GM19035 (cell line): ENCODE measurements around the gene BTG4.

Source experiments
- ATAC-seq: cut with Tn5 transposase; IDR thresholded peaks from one replicate; pipeline ENCODE4 v1.9.1; 2021; ENCODE audit not compliant: unreplicated experiment

BTG4 gene

DNA sequence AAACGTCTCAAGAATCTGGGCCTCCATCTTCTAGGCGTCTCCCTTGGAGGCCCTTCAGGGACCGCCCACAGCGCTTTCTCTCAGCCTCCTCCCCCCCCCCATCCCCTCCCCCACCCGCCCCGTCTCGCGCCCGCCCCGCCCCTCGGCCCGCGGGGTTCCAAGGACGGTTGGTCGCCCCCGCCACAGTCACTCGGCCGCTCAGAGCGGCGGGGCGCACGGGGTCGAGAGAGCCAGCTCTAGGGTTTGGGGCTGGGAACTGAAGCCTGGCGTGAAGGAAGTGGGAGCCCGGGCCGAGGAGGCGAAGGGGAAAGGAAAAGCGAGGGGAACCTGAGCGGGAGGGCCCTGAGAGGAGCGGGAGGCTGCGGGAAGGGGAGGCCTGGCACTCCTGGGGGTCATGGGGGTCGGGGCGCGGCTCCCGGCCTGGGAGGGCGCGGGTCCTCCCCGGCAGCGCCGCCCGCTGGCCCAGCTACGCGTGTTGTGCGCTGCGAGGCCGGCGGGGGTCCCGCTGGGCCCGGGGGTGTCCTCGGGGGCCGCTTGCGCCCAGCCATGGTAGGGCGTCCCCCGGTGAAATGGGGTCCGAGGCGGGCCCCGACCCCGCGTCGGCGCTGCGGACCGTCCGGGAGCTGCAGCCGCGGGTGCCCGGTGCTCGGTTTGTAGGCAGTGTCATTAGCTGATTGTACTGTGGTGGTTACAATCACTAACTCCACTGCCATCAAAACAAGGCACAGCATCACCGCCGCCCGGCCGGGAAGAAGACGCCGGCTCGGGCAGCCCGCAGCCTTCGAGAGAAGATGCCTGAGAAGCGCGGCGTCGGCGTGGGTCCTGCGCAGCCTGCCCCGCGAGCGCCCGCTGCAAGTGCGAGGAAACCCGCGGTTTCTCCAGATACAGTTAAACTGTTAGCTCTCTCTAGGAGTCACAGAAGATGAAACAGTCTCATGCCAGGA lies at the start of gene BTG4:
Gene BTG4, minus strand, starts transcription at position 91 of the 944 bp plus-strand sequence. CDS start 13,610 bp downstream, outside the sequence.
- no peak for ATAC-seq

GRCh38 chr11:111561791-111562325 lies 49.7 kb upstream of the BTG4 start:
- no peak for ATAC-seq

- ATAC-seq, result no peak
Observed at GRCh38 chr11:111561306-111561705, 49.1 kb upstream of the BTG4 start.

- ATAC-seq, result no peak
Observed at GRCh38 chr11:111560800-111561199, 48.6 kb upstream of the BTG4 start.

DNA sequence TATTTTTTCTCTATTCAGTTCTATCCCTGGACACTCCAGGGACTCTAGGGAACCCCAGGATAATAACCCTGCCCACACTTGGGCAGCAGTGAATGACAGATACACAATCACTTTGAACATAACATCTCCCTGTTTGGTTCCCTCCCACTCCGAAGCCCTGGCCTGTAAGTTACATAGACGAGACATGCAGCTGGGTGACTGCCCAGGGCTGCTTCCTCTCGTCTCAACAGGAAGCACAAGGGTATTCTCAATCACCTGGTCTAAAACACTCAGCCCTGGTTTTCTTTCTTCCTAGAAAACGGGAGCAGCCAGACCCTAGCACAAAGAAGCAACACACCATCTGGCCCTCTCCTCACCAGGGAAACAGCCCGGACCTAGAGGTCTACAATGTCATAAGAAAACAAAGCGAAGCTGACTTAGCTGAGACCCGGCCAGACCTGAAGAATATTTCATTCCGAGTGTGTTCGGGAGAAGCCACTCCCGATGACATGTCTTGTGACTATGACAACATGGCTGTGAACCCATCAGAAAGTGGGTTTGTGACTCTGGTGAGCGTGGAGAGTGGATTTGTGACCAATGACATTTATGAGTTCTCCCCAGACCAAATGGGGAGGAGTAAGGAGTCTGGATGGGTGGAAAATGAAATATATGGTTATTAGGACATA lies 47.7 kb upstream of the BTG4 start:
- no peak for ATAC-seq

DNA sequence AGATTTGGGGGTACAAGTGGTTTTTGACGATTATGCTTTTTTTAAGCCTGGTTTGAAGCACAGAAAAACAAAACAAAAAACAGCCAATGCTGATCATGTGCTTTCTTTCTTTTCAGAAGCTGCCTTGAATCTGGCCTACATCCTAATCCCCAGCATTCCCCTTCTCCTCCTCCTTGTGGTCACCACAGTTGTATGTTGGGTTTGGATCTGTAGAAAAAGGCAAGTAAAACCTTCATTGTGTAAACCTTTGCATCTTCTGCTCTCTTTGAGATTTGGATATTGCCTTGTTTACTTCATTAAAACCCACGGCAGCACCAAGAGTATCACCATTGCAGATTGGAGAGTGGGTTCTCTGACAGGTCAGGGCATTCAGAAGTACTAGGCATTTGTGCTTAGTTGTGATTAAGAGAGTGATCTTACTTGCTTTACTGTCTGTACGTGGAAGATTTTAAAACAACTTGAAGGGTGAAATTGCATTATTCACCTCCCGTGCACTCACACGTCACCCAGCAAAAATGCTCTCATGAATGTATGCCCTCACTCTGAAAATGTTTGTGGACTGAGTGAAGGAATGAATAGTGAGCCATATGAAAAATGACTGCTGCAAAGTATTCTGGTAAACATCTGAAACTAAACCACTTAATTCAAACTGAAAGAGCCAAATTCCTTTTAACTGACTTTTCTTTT lies 45.4 kb upstream of the BTG4 start:
- no peak for ATAC-seq

GRCh38 chr11:111555255-111555654 lies 43.1 kb upstream of the BTG4 start:
- ATAC-seq, result no peak

DNA sequence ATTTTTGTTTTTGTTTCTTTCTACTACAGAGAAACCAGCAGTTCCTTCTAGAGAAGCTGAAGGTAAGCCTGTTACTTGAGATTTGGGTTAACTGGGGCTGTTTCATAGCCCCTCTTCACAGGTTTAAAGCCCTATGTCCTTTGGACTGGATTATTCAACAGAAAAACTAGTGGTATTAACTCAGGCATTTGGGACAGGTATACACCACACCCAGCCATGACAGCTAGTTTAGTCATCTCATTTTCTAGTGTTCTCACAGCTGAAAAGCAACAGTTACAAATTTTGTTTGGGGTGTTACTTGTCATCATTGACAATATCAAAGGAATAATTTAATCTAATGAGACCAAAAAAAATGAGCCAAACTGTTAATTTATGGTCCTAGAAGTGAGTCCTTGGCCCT lies 42.3 kb upstream of the BTG4 start:
- ATAC-seq, result no peak

GRCh38 chr11:111550258-111550657 lies 38.1 kb upstream of the BTG4 start:
- ATAC-seq, result no peak

DNA sequence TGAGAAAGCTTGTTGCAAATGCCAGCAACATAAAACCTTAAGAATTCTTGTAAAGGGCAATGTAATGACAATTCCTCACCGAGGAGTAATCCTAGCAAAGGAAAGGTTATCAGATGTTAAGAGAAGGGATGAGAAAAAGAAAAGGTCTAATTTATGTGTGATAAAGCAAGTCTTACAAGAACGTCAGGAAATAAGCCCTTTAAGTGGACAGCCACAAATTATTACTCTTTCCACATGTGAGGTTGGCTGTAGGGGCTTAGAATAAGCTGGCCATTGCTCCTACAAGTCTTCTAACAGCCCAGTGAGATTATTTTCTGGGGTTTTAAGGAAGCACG lies 37.6 kb upstream of the BTG4 start:
- ATAC-seq, result no peak

DNA sequence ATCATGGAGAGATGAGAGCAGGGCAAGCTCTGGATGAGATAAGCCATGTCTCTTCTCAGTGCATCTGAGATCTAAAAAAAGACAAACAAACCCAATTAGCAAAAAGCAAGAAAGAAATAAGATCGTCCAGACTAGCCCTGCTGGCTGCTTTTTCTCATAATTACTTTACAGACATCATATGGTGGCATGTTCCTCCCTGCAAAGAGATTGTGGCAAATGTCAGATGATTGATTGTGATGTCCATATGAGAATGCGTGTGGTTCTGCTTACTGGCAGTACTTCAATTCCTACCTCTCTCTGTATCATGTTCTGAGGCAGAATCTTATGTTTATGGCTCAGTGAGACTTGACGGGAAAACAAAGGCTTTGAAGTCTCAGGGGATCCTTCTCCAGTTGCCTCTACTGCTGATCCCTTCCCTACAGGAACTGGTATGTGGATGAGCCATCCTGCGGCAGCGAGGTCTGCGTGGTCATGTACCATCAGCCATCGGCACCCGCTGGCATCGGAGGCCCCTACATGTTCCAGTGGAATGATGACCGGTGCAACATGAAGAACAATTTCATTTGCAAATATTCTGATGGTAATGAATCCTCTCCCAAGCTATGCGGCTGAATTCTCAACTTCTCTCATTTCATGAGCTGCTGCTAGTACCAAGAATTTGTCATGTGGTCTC lies 37.1 kb upstream of the BTG4 start:
- no peak for ATAC-seq

DNA sequence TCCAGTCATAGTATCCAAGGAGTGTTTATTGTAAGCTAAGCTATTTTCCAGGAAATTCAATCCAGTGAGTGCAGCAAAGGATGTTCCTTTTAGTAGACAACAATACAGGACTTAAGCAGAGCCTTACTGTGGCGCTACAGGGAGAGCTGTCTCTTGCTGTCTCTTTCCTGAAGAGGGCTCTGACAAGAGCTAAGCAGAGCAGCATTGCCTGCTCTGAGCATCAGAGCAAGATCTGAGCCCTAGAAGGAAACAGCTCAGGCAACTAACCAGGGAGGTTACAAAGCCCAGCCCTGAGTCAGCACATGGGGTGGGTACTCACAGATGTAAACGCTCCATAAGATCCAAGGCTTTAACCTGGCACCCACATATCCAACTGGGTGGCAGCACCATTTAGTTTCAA lies 36.3 kb upstream of the BTG4 start:
- ATAC-seq, result no peak

- ATAC-seq, result no peak
Observed at GRCh38 chr11:111542606-111543275, 30.6 kb upstream of the BTG4 start.

DNA sequence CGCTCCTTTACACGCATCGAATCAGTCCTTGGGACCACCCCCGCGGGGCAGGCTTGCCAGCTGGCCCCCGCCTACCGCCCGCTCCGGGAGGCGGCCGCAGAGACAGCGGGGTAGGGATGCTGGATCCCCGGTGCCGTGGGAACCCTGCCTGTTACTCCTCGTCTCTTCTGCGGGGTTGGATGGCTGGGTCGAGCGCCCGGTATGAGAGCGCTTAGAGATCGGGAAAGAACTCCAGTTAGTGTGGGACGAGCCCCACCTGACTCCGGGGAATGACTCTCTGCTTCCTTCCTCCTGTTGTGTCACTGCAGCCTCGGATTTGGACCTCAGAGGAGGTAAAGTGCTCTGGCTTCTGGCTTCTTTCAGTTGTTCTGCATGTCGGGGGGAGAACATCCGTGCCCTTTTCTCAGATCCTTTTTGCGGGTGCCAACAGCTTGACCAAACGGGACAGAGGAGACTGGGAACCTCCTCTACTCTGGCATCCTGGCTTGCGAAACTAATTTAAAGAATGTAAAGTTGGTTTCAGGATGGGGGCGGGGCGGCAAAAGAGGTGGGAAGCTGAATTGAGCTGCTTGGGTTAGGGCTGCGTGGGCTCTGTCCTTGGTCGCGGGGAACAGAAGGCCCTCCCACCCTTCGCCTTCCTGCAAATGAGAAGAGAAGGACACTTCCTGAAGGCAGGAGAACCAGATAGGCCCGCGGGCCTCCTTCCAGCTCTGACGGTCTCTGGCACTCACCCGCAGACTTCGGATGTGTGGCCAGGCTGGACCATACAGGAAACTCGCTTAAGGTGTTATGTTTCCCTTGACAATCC lies 29.3 kb upstream of the BTG4 start:
- ATAC-seq, result no peak

DNA sequence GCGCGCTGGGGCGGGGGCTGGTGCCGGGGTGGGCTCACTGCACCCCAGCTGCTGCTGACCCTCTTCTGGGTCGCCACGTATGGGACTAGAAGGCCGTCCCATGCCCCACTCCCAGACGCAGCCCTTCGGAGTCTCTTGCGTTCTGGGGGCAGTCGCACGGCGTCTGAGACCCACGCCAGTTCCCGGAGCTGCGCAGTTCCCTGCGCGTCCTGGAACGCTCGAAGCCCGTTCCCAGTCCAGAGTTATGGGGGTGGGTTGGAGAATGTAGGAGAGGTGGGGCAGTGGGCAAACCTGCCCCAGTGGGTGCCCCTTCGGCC lies 28.7 kb upstream of the BTG4 start:
- no peak for ATAC-seq

GRCh38 chr11:111540114-111540936 lies 28.1 kb upstream of the BTG4 start, which contains the start of gene LAYN:
TSS of gene LAYN (plus strand) at chr11:111540720. CDS start at chr11:111540844, 124 bp downstream.
- ATAC-seq, result no peak

DNA sequence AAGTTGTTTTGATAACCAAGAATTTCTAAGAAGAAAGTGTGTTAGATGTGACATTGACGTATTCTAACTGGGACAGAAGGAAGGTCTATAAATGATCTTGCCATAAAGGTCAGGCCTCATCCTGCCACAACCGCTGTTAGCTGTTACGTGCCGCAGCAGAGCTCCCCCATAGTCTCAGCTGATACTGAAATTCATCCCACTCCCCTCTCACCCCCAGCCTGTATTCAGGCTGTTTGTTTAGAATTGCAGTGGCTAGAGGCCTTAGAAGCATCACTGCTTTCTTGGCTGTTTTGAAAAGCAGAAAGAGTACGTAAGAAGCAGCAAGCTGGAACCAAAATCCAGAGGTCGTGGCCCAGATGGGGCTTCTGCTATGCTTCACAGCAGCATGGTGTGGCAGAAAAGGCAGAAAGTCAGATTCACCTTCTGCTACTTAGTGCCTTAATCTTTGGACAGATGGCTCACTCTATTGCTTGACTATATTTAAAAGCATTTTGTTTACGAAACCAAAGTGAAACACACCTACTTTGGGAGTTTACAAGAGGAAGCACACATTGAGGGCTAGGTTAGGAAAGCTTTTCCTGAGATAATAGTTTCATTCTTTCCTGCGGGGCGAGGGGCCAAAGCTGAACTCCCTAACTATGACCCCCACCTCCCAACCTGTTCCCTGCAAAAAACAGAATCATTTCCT lies 27.4 kb upstream of the BTG4 start:
- ATAC-seq, result no peak

DNA sequence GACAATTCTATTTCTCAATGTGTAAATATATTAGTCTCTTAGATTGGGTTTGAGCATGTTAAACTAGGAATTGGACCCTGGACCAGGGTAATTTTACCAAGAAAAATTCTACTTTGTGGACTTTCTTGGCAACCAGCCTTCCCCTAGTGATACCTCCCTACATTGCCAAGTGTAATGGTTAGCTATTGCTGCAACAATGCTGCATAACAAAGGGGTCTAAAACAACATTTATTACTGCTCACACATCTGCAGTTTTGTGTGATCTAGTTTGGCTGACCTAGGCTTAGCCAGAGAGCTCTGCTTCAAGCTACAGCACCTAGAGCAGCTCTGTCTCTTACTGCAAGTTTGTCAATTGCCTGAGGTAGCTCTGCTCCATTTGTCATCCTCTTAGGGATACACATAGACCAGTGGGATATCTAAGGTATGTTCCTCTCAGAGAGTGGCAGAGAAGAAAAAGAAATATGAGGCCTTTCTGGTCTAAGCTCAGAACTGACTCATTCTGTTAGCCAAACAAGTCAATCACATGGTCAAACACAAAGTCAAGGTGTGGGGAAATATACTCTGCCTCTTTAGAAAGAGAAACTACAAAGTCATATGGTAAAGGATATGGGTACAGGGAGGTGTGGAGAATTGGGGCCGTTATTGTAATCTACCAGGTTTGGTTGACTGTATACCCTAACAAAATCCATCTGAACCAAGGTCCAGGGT lies 26.4 kb upstream of the BTG4 start:
- no peak for ATAC-seq
